GM23338 (cell line): ENCODE measurements around the gene USP46. TPM values are rescaled to one million over a fixed set of nuclear protein-coding genes. Genes with fewer than 3 reads are reported as not detected.

Experiments used
- ATAC-seq: fragments of 200-7000 bp; cut with Tn5 transposase; 3 replicates; pipeline ENCODE4 v1.9.1; 2020
- DNase-seq: peaks from one replicate; pipeline ENCODE4 v3.0.0-alpha.2; 2015; ENCODE audit warnings: low spot score
- H2AFZ ChIP-seq: fragments of 200-600 bp; sonication (generic); 2 replicates; pipeline ENCODE4 v1.8.0; 2016; ENCODE audit warnings: antibody characterized with exemption, mild to moderate bottlenecking, moderate library complexity
- H3F3A ChIP-seq: fragments of 200-600 bp; sonication (generic); replicated peaks from 2 replicates; pipeline ENCODE4 v1.8.0; 2017; ENCODE audit warnings: antibody characterized with exemption, mixed run types, low read depth
- H3K27ac ChIP-seq: fragments of 200-600 bp; sonication (generic); 2 replicates; pipeline ENCODE4 v1.6.1; 2016; ENCODE audit warnings: low read depth
- H3K27me3 ChIP-seq: fragments of 200-600 bp; sonication (generic); 2 replicates; pipeline ENCODE4 v1.8.0; 2016; ENCODE audit warnings: mild to moderate bottlenecking, mixed run types, moderate library complexity; ENCODE audit not compliant: insufficient read depth
- H3K36me3 ChIP-seq: fragments of 200-600 bp; sonication (generic); 2 replicates; pipeline ENCODE4 v1.8.0; 2016; ENCODE audit warnings: mild to moderate bottlenecking; ENCODE audit not compliant: insufficient read depth
- H3K4me1 ChIP-seq: fragments of 200-600 bp; sonication (generic); 2 replicates; pipeline ENCODE4 v1.8.0; 2016; ENCODE audit warnings: mild to moderate bottlenecking, moderate library complexity; ENCODE audit not compliant: insufficient read depth
- H3K4me2 ChIP-seq: fragments of 200-600 bp; sonication (generic); 2 replicates; pipeline ENCODE4 v1.7.1; 2017; ENCODE audit warnings: mixed run types
- H3K4me3 ChIP-seq: fragments of 200-600 bp; sonication (generic); 2 replicates; pipeline ENCODE4 v1.6.1; 2016; ENCODE audit warnings: mixed run types
- H3K79me2 ChIP-seq: fragments of 200-600 bp; sonication (generic); replicated peaks from 2 replicates; pipeline ENCODE4 v1.8.0; 2017; ENCODE audit warnings: mild to moderate bottlenecking; ENCODE audit not compliant: insufficient read depth
- H3K9me2 ChIP-seq: fragments of 200-600 bp; sonication (generic); 2 replicates; pipeline ENCODE4 v1.8.0; 2017; ENCODE audit not compliant: insufficient read depth
- H4K20me1 ChIP-seq: fragments of 200-600 bp; sonication (generic); replicated peaks from 2 replicates; pipeline ENCODE4 v1.8.0; 2017; ENCODE audit warnings: mild to moderate bottlenecking; ENCODE audit not compliant: insufficient read depth
- H3K27ac Mint-ChIP-seq: 2 replicates; pipeline ENCODE4 v1.8.0; 2020; ENCODE audit warnings: inconsistent platforms, mild to moderate bottlenecking, moderate library complexity, mixed read lengths
- H3K27me3 Mint-ChIP-seq: 3 replicates; pipeline ENCODE4 v1.8.0; 2022; ENCODE audit warnings: low read depth, mild to moderate bottlenecking, moderate library complexity, mixed read lengths, inconsistent platforms; ENCODE audit not compliant: insufficient read depth, poor library complexity
- H3K36me3 Mint-ChIP-seq: 3 replicates; pipeline ENCODE4 v1.8.0; 2021; ENCODE audit warnings: low read depth, mild to moderate bottlenecking, inconsistent platforms, moderate library complexity, mixed read lengths
- H3K4me1 Mint-ChIP-seq: 3 replicates; pipeline ENCODE4 v1.8.0; 2020; ENCODE audit warnings: mild to moderate bottlenecking, inconsistent platforms, mixed read lengths
- H3K4me3 Mint-ChIP-seq: 3 replicates; pipeline ENCODE4 v1.8.0; 2021; ENCODE audit warnings: moderate library complexity, mild to moderate bottlenecking, inconsistent platforms, mixed read lengths
- H3K9me3 Mint-ChIP-seq: 3 replicates; pipeline ENCODE4 v1.8.0; 2020; ENCODE audit warnings: moderate library complexity, mild to moderate bottlenecking, inconsistent platforms, mixed read lengths
- EZH2 ChIP-seq: fragments of 200-600 bp; sonication (generic); IDR thresholded peaks from one replicate; pipeline ENCODE4 v1.8.0; 2017; ENCODE audit warnings: antibody characterized with exemption, mild to moderate bottlenecking, low read depth; ENCODE audit not compliant: unreplicated experiment
- EZH2phosphoT487 ChIP-seq: fragments of 200-600 bp; sonication (generic); IDR thresholded peaks from one replicate; pipeline ENCODE4 v1.8.1; 2018; ENCODE audit warnings: antibody characterized with exemption; ENCODE audit not compliant: unreplicated experiment
- JUNB ChIP-seq: IDR thresholded peaks from one replicate; pipeline ENCODE4 v1.6.1; 2016; ENCODE audit warnings: antibody characterized with exemption; ENCODE audit not compliant: unreplicated experiment
- NANOG ChIP-seq: IDR thresholded peaks from 2 replicates; pipeline ENCODE4 v1.6.1; 2016; ENCODE audit warnings: antibody characterized with exemption, borderline replicate concordance
- POLR2AphosphoS5 ChIP-seq: IDR thresholded peaks from 2 replicates; pipeline ENCODE4 v1.6.1; 2016; ENCODE audit warnings: antibody characterized with exemption, low read depth
- ZNF114 ChIP-seq: fragments of 250-450 bp; sonication (Bioruptor Pico); IDR thresholded peaks from 2 replicates; pipeline ENCODE4 v1.5.0; 2020; ENCODE audit warnings: mild to moderate bottlenecking, moderate library complexity
- polyA plus RNA-seq: library from polyadenylated mRNA; unstranded; fragments of >200 nt; fragmentation: Nextera tagmentation; extraction: Ambion mirVana; gene quantifications from 2 replicates; pipeline ENCODE4 v1.2.1, GENCODE V29; 2016
- total RNA-seq: library from RNA; depleted of rRNA; stranded (reverse); fragments of >200 nt; shearing (Covaris generic); gene quantifications from 2 replicates; pipeline ENCODE4 v1.2.3, GENCODE V29; 2014
- TF ChIP-seq, protein P1 (sequence below): fragments of 250-450 bp; sonication (Bioruptor Pico); IDR thresholded peaks from 2 replicates; pipeline ENCODE4 v1.5.0; 2020; ENCODE audit warnings: mild to moderate bottlenecking, moderate library complexity
- TF ChIP-seq, protein P2 (sequence below): IDR thresholded peaks from 2 replicates; pipeline ENCODE4 v1.6.1; 2016; ENCODE audit warnings: antibody characterized with exemption

Gene USP46
- total and polyA plus RNA-seq, 2 experiments from 2014 or later: 40.5 to 59.4 TPM

DNA sequence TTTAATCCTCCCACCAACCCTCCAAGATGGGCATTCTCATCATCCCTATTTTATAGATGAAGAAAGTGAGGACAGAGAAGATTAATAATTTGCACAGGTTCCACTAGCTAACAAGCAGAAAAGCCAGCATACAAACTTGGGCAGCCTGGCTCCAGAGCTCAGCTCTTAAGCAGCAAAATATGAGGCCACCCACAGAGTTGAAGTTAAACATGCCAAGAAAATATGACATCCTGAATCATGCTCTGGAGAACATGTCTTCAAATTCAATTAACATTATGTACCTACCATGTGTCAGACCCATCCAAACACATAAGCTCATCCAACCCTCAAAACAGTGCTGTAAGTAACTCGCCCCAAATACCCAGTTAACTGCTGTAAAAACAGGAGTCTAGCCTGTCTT is 33.9 kb downstream of the USP46 start (continued):
- TF ChIP-seq, protein P1, sequence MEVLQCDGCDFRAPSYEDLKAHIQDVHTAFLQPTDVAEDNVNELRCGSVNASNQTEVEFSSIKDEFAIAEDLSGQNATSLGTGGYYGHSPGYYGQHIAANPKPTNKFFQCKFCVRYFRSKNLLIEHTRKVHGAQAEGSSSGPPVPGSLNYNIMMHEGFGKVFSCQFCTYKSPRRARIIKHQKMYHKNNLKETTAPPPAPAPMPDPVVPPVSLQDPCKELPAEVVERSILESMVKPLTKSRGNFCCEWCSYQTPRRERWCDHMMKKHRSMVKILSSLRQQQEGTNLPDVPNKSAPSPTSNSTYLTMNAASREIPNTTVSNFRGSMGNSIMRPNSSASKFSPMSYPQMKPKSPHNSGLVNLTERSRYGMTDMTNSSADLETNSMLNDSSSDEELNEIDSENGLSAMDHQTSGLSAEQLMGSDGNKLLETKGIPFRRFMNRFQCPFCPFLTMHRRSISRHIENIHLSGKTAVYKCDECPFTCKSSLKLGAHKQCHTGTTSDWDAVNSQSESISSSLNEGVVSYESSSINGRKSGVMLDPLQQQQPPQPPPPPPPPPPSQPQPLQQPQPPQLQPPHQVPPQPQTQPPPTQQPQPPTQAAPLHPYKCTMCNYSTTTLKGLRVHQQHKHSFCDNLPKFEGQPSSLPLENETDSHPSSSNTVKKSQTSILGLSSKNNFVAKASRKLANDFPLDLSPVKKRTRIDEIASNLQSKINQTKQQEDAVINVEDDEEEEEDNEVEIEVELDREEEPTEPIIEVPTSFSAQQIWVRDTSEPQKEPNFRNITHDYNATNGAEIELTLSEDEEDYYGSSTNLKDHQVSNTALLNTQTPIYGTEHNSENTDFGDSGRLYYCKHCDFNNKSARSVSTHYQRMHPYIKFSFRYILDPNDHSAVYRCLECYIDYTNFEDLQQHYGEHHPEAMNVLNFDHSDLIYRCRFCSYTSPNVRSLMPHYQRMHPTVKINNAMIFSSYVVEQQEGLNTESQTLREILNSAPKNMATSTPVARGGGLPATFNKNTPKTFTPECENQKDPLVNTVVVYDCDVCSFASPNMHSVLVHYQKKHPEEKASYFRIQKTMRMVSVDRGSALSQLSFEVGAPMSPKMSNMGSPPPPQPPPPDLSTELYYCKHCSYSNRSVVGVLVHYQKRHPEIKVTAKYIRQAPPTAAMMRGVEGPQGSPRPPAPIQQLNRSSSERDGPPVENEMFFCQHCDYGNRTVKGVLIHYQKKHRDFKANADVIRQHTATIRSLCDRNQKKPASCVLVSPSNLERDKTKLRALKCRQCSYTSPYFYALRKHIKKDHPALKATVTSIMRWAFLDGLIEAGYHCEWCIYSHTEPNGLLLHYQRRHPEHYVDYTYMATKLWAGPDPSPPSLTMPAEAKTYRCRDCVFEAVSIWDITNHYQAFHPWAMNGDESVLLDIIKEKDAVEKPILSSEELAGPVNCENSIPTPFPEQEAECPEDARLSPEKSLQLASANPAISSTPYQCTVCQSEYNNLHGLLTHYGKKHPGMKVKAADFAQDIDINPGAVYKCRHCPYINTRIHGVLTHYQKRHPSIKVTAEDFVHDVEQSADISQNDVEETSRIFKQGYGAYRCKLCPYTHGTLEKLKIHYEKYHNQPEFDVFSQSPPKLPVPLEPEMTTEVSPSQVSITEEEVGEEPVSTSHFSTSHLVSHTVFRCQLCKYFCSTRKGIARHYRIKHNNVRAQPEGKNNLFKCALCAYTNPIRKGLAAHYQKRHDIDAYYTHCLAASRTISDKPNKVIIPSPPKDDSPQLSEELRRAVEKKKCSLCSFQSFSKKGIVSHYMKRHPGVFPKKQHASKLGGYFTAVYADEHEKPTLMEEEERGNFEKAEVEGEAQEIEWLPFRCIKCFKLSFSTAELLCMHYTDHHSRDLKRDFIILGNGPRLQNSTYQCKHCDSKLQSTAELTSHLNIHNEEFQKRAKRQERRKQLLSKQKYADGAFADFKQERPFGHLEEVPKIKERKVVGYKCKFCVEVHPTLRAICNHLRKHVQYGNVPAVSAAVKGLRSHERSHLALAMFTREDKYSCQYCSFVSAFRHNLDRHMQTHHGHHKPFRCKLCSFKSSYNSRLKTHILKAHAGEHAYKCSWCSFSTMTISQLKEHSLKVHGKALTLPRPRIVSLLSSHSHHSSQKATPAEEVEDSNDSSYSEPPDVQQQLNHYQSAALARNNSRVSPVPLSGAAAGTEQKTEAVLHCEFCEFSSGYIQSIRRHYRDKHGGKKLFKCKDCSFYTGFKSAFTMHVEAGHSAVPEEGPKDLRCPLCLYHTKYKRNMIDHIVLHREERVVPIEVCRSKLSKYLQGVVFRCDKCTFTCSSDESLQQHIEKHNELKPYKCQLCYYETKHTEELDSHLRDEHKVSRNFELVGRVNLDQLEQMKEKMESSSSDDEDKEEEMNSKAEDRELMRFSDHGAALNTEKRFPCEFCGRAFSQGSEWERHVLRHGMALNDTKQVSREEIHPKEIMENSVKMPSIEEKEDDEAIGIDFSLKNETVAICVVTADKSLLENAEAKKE (CRISPR knock-in tag): no peak
- TF ChIP-seq EZH2phosphoT487: no peak
- TF ChIP-seq EZH2: no peak

DNA sequence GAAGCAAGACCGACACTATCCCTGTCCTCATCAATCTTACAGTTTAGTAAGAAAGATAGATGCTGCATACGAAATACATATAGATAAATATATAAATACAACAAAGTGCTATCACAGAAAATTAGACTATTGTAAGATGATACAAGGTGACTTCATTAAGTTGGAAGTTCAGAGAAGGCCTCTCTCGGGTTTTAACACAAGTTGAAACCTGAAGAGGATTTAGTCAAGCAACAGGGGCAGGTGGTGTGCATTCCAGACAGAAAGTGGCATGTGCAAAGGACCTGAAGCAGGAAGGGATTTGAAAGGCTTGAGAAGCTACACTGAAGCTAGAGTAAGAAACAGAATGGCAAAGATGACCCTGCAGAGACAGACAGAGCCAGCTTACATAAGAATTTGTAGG is 36.5 kb downstream of the USP46 start:
- H3K27ac Mint-ChIP-seq: no peak overlapping the region
- no peak overlapping the region for H3K4me2 ChIP-seq
- H4K20me1 ChIP-seq: peaks cover 2% of the 10 kb centered on the region
- ATAC-seq (no peak), DNase-seq (no peak)
- peaks cover 21% of the 10 kb centered on the region for H3K4me1 Mint-ChIP-seq
- H3F3A ChIP-seq: no peaks in the 10 kb centered on the region
- H3K27me3 Mint-ChIP-seq: no peaks in the 10 kb centered on the region
- no peak overlapping the region for H2AFZ ChIP-seq
- H3K79me2 ChIP-seq: peaks cover 62% of the 10 kb centered on the region
- TF ChIP-seq ZNF114 (CRISPR knock-in tag): no peak
- TF ChIP-seq EZH2: no peak
- no peak for TF ChIP-seq JUNB
- no peak for TF ChIP-seq POLR2AphosphoS5
- TF ChIP-seq, protein P2, sequence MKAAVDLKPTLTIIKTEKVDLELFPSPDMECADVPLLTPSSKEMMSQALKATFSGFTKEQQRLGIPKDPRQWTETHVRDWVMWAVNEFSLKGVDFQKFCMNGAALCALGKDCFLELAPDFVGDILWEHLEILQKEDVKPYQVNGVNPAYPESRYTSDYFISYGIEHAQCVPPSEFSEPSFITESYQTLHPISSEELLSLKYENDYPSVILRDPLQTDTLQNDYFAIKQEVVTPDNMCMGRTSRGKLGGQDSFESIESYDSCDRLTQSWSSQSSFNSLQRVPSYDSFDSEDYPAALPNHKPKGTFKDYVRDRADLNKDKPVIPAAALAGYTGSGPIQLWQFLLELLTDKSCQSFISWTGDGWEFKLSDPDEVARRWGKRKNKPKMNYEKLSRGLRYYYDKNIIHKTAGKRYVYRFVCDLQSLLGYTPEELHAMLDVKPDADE: no peak
- TF ChIP-seq NANOG: no peak
- peaks cover 13% of the 10 kb centered on the region for H3K4me1 ChIP-seq
- no peaks in the 10 kb centered on the region for H3K9me3 Mint-ChIP-seq
- H3K36me3 ChIP-seq: no peaks in the 10 kb centered on the region
- H3K9me2 ChIP-seq: no peaks in the 10 kb centered on the region
- no peak overlapping the region for H3K27ac ChIP-seq
- no peak overlapping the region for H3K4me3 Mint-ChIP-seq
- H3K4me3 ChIP-seq: no peak overlapping the region
- H3K27me3 ChIP-seq: no peaks in the 10 kb centered on the region
- peaks cover 34% of the 10 kb centered on the region for H3K36me3 Mint-ChIP-seq
